ENCODE measurements around the gene ITPRIPL2.
A peak's percentile ranks its signal among the peaks of the same experiment; 100 is the strongest.

ITPRIPL2 gene

GRCh38 chr16:19113577-19114358, at the start of gene ITPRIPL2:
ITPRIPL2 (plus strand) TSS chr16:19113964; CDS start chr16:19114462, 498 bp downstream.
- DNase-seq, result peak; percentile 62

GRCh38 chr16:19066988-19067348, 46.8 kb upstream of the ITPRIPL2 start:
- no peak for DNase-seq

- DNase-seq, result peak; percentile 96 to 98
Measured at GRCh38 chr16:19067349-19068236, 46.2 kb upstream of the ITPRIPL2 start, which contains the start of gene COQ7. COQ7 (plus strand) TSS chr16:19067614; CDS start chr16:19067665, 51 bp downstream.

GRCh38 chr16:19068237-19068815, 45.4 kb upstream of the ITPRIPL2 start:
- no peak for DNase-seq

- DNase-seq, result peak in 1 of 2 donors; percentile 16
Measured at GRCh38 chr16:19071811-19072777, 41.7 kb upstream of the ITPRIPL2 start.

- no peak for DNase-seq
Measured at GRCh38 chr16:19073344-19073743, 40.4 kb upstream of the ITPRIPL2 start.

GRCh38 chr16:19073863-19074262, 39.9 kb upstream of the ITPRIPL2 start:
- DNase-seq, result no peak

GRCh38 chr16:19075511-19075910, 38.3 kb upstream of the ITPRIPL2 start:
- no peak for DNase-seq

GRCh38 chr16:19077879-19078278, 35.9 kb upstream of the ITPRIPL2 start:
- DNase-seq, result no peak

GRCh38 chr16:19083670-19084069, 30.1 kb upstream of the ITPRIPL2 start:
- no peak for DNase-seq

- DNase-seq, result no peak
Measured at GRCh38 chr16:19084139-19084538, 29.6 kb upstream of the ITPRIPL2 start.

- DNase-seq, result no peak
Measured at GRCh38 chr16:19084879-19085278, 28.9 kb upstream of the ITPRIPL2 start.

- no peak for DNase-seq
Measured at GRCh38 chr16:19085679-19086200, 28.0 kb upstream of the ITPRIPL2 start.

GRCh38 chr16:19086322-19087199, 27.2 kb upstream of the ITPRIPL2 start:
- DNase-seq, result peak; percentile 69 to 73

GRCh38 chr16:19088341-19088916, 25.3 kb upstream of the ITPRIPL2 start:
- DNase-seq, result no peak

- DNase-seq, result no peak
Measured at GRCh38 chr16:19089410-19089955, 24.3 kb upstream of the ITPRIPL2 start.

- no peak for DNase-seq
Measured at GRCh38 chr16:19090916-19091315, 22.8 kb upstream of the ITPRIPL2 start.

GRCh38 chr16:19092653-19093410, 20.9 kb upstream of the ITPRIPL2 start:
- DNase-seq, result no peak

Measured in hippocampal formation (tissue), 2 donors.